Pons (tissue), 1 donor: ENCODE results near the gene PAQR5.
A peak's percentile ranks its signal among the peaks of the same experiment; 100 is the strongest.
"Not testable (repeated sequence)": the region's sequence is repeated elsewhere in the genome, so short reads cannot be mapped to it uniquely, and the experiment has no call there.

Experiments used
- DNase-seq: peaks from one replicate; pipeline ENCODE4 v3.0.0-alpha.2; 2016; ENCODE audit warnings: low spot score

PAQR5 gene

DNA sequence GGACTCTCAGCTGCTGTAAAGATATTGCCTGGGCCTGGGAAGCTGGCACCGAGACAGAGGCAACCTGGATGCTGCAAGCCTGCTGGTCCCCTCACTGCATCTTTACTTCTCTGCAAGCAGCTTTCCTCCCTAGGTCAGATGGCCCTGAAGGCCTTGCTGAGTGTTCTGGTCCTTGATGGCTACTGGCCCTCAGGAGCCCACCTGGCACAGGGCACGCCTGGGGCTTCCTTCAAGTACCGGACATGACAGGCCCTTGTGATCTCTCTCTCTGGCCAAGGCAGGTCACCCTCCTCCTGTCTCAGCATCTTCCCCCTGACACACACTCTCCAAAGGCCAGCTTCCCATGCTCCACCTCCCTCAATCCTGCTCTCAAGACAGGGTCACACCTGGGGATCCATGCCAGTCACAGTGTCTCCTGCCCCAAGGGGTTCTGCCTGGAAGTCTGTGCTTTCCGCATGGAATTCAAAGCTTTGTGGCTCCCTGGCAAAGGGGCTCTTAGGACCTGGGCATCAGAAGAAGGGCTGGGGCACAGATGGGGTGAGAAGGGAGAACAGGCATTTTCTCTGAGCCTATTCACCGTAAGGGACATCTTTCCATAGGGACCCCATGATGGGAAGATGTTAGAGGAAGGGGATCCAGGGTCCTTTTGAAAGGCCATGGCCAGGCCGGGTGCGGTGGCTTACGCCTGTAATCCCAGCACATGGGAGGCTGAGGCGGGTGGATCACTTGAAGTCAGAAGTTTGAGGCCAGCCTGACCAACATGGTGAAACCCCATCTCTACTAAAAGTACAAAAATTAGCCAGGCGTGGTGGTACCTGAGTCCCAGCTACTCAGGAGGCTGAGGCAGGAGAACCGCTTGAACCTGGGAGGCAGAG, 4.7 kb upstream of the PAQR5 start:
- no peak for DNase-seq

DNA sequence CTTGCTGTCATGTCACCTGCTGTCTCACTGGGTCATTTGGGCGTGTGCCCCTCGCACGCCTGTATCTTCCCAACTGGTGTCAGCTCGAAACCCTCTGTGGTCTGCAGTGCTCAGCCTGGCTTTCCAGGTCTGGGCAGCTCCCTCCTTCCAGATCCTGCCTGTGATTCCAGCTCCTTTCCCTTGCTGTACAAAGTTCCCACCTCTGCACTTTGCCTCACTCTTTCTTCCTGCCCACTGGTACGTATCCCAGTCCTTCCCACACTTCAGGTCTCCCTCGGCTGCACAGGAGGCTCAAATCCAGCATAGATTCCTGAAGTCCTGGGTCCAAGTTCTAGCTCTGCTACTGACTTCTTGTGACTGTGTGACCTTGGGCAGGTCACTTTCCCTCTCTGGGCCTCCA, 2.1 kb upstream of the PAQR5 start:
- no peak for DNase-seq

DNA sequence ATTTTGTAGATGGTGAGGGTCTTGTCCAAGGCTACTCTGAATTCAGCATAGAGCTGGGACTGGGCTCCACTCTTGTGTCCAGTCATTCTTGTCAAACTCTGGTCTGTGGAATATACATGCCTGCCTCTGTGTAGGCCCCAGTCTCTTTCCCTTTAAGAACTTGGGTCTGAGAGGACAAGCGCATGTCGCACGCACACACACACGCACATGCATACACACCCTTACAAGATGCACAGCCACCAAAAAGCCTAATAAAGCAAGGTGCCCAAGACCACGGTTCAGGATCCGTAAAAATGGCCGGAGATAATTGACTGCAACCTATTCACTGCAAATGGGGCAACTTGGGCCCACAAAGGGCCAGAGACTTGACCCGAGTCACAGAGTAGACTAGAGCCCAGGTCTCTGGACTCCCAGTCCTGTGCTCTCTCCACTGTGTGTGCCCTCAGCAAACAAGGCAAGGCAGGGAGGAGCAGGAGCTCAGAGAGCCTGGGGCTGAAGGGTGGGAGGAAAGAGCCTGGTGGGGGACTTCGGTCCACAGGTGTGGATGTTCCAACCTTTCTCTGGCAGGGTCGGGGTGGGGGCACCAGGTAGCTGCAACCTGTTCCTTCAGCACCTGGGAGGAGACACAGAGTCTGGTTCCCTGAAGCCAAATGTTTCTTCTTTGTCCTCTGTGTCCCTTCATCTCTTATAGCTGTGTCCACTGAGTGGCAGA, 914 bp upstream of the PAQR5 start:
- DNase-seq, result no peak

DNA sequence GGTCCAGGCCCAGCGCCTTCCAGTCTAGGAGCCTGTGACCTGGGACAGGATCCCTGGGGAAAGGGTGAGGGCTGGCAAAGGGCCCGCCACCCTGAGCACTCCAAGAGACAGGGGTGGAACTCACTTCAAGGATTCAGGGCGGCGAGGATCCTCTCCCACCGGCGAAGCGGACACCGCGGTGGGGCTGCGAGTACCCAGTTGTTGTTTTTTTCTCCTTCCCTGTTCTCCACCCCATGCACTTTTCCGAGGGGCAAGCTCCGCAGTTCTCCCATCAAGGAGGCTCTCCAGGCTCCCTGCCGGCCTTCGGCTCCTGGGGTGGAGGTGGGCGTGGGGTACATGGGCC, 387 bp upstream of the PAQR5 start:
- no peak for DNase-seq

DNA sequence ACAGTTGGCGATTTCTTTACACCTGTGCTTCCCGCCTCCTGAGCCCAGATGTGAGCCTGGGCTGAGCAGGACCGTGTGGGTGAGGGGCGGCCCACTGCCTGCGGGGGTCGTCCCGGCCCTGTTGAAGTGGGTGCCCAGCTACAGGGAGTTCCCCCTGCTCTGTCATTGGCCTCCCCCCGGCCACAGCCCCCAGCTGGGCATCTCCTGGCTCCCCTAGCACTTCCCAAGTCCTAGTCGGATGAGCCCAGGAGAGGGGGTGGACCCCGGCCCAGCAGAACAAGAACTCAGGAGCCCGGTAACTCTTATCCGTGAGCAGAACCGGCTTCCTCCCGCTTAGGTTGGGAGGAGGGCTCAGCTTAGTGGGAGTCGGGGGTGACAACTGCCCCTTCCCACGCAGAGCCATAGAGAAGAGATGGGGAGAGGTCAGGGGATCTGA, 757 bp downstream of the PAQR5 start:
- no peak for DNase-seq

DNA sequence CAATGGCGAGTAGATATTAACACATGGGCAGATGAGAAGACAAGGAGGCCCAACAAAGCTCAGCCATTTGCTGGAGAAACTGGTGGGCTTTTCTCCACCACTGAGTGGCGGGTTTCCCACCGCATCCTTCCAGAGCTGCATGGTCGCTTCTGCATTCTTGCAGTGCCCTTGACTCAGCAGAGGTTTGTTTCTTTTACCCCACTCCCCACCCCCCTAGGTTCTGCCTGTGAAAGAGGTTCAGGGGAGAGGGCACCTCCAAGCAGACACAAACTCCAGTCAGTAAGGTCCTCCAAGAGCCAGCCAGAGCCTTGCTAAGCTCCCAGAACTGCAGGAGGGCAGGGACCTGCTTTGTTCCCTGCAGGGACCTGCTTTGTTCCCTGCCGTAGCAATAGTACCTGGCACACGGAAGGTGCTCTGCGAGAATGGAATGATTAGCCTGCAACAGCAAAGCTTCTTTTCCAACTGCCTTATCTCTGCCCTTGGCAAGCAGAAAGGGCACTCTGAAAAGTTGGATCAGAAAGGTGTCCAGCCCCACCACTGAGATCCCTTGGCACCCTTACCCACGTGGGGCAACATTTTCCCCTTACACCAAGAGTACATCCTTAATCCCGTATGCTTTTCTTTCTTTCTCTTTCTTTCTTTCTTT, 1.4 kb downstream of the PAQR5 start:
- no peak for DNase-seq

DNA sequence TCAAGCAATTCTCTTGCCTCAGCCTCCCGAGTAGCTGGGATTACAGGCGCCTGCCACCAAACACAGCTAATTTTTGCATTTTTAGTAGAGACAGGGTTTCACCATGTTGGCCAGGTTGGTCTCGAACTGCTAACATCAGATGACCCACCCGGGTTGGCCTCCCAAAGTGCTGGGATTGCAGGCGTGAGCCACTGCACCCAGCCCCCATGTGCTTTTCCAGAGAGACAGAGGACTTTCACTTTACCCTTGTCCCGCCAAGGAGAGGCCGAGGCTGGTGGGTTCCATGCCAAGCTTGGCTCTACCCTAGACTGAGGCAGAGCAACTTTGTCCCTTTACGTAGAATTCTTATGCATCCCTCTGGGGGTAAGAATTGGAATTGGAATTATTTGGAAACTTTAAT, 2.4 kb downstream of the PAQR5 start:
- DNase-seq, result not testable (repeated sequence)

DNA sequence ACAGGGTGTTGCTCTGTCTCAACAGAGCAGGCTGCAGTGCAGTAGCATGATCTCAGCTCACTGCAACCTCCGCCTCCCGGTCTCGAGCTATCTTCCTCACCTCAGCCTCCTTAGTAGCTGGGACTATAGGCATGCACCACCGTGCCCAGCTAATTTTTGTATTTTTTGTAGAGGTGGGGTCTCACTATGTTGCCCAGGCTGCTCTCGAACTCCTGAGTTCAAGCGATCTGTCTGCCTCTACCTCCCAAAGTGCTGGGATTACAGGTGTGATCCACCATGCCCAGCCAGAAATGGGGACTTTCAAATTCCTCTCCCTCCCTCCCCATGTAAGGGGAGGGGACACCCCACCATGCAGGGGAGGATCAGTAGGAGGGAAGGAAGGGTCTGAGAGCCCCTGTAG, 3.4 kb downstream of the PAQR5 start:
- DNase-seq, result not testable (repeated sequence)

DNA sequence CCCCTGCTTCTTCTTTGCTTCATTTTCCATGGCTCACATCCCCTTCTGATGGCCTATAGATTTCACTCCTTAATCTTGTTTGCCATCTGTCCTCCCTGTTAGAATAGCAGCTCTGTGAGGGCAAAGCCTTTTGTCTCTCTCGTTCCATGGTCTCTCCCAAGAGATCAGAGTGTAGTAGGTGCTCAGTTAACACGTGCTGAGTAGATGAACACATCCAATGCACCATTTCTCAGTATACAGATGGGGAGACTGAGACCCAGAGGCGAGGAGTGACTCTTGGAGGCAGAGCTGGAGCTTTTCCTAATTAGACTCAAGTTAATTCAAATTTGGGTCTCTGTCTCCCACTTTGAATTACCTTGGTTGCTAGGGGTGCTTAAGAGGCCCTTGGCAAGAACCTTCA, 4.2 kb downstream of the PAQR5 start:
- DNase-seq, result no peak

DNA sequence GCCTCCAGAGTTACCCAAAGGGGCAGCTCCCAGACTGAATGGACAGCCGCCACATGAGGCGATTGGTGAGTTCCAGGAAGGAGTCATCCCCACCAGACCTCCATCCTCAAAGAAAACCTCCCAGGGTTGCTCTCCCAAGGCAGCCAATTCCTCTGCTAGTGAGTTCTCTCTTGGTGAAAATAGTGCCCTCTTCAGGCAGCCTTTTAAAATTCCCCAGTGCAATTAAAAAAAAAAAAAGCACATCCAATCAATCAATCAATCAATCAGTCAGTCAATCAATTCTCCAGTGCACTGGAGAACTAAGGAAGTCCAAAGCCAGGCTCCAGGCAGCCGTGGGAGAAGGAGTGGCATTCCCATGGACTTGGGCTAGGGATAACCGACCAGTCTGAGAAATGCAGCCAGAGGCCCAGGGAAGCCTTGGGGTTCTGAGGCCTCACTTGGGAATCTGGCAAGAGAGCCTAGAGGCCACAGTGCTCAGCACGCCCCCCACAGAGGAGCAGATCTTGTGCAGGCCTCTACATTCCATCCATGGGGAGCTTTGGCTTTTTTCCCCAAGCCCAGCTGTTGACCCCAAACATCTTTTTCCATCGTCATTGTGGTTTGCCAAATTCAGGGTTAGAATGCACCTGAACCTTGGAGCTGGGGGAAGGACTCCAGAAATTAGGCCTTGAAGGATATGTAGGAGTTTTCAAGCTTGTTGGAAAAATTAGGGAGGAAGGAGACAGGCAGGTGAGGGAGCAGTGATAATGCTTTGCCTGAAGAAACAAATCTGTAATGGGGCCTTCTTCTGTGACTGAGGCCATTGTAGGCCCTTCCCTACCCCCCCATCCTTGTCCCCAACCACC, 4.8 kb downstream of the PAQR5 start:
- DNase-seq, result no peak

DNA sequence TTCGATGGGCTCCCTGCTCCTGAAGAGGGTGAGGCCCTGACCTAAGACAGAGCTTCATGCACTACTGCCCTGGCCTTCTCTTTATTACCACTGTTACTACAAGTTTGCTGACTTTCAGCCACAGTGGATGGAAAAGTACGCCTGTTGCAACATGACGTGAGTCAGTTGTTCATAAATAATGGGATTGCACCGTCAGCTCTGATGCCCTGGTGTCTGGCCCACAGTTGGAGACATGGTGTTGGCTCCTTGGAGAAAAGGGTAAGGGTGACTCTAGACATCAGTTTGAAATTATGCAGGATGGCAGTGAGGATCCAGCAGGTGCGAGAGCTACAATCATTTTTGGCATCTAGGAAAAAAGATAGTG, 5.5 kb downstream of the PAQR5 start:
- DNase-seq, result no peak

DNA sequence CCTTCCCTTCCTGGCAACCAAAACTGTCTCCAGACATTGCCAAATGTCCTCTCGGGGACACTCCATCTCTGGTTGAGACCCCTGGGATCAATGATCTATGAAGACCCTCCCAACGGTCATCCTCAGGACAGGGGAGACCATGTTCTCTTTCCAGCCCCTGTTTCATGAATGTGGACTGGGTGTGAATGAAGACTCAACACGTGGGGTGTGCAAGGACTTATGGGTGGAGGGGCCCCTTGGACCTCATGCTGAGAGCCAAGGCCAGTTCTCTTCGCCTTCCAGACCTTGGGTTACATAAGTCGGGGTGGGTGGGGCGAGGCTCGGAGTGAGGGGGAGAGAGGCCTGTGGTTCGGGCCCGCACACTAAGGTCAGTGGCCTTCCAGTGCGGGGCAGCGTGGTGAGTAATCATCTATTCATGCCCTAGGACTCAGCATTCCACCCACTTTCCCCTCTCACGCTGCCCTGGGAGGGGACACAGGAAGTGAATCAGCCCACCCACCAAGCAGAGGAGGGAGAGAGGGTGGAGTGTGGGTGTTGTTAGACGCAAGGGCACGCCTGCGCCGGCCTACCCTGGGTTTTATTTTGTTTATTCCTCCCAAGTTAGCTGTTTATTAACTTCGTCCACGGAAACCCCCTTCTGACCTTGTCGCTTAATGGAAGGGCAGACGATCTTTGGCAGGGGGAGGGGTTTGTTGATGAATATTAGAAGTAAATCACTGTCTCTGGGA, 6.7 kb downstream of the PAQR5 start:
- DNase-seq, result no peak

DNA sequence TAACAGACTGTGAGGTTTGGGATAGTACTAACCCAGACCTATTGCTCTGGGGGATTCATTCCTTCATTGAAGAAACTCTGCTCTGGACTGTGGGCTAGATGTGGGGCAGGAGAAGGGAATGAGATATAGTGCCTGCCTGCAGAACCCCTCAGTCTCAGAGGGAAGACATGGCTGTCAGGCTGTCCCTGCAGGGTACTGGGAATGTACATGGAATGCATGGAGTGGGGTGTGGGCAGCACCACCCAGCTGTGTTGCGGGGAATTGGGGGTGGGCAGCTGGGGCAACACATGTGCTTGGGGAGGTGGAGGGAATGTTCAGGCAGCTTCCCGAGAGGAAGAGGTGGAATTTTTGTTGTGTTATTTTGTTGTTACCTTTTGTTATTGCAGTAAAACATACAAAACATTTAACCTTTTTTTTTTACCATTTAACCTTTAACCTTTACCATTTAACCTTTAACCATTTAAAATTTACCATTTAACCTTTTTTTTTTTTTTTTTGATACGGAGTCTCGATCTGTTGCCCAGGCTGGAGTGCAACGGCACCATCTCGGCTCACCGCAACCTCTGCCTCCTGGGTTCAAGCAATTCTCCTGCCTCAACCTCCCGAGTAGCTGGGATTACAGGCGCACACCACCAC, 7.3 kb downstream of the PAQR5 start:
- no peak for DNase-seq

DNA sequence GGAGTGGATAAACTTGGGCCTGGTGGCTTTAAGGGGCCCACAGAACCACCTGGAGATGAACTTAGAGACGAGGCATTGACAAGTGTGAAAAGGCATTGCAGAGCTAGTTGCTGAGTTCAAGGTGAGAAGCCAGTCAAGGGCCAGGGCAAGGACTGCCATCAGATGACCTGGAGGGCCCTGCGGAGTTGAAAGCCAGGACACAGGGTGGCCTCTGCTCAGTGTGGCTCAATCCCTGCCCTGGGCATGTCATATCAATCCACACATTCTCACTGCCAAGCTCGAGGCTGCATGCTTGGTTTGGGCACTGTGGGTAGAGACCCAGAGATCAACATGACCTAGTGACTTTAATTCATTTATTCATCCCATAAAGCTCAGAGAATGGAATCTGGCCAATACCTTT, 9.2 kb downstream of the PAQR5 start:
- DNase-seq, result no peak

DNA sequence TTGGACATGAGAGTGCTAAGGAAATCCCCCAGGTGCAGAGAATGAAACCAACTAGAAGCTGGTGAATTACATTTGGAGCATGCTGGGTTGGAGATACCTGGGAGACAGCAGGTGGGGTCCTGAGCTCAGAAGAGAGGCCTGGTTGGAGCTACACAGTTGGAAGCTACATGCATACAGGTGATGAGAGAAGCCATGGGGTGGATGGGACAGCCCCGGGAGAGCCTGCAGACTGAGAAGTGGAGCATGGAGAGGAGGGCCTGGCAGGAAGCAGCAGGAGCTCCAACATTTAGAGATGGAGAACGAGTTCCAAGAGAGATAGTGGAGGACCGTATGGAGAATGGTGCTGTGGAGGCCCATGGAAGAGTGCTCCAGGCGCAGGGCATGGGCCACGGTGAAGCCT, 10.2 kb downstream of the PAQR5 start:
- DNase-seq, result no peak

DNA sequence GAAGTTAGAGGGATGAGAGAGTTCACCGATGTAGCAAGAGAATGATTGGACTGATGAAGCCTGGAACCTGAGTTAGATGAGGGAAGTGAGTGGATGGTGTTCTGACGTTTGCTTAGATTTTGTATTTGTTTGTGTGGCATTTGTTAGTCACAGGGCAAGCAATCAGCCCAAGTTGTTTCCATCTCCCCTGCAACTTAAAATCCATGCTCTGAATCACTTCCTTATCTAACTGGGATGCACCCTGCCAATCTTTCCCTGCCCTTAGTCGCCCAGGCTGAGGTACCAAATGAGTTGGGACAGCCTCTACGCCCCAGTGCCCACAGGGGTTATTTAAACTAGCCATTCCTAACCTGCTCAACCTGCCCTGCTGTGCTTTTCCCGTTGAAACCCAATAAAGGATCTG, 12.6 kb downstream of the PAQR5 start:
- no peak for DNase-seq

DNA sequence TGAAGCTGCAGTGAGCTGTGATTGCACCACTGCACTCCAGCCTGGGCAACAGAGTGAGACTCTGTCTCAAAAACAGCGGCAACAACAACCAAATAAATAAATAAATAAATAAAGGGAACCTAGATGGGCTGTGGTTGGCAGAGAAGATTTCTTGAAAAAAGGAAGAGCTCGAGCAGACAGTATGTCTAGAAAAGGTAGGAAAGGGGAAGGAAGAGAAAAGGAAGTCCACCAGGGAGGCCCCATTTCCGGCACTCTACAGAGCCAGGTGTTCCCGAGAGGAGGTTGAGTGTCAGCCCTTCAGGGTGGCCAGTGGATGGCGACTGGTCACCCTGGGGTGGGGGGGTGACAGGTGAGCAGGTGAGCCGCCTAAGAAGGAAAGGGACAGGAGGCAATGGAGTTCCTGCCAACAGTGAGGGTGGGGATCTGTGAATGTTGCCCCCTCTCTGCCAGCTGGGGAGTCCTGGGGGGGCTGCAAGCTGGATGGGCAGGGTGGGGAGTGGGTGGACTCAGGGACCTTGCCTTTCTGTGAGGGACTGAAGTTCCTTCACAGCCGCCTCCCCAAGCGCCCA, 14.8 kb downstream of the PAQR5 start:
- peak; percentile 25 for DNase-seq

DNA sequence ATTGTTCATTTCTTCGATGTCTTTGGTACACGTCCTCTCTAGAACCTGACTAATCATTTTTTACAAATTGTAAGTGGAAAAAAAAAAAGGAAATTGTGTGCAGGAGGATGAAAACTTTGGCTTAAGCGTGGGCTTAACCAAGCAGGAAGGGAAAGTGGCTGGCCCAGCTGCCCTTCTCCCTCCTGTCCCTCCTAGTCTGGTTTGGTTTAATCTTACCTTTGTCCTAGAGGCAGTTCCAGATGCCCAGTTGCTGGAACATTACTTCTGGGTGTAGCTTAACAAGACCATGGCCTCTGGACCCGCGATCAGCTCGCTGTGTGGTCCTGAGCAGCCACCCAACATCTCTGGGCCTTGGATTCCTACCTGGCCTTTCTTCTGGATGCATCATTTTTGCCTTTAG, 15.4 kb downstream of the PAQR5 start:
- DNase-seq, result no peak

DNA sequence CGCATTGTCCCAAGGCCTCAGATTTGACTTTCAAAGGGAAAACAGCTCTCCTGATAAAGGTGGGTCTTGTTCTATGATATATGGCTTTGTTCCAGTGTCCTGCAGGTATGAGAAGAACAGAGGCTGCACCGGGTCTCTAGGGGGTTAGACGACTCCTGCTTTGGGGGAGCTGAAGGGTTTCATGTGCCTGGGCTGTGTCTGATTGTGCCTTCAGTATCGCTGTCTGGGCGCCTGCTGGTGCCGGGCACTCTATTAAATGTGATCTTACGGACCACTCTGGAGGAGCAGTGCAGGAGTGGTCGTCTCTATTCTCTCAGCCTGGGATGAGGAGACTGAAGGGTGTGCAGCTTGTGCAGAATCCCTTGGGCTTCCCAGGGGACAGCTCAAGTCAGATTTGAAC, 16.0 kb downstream of the PAQR5 start:
- no peak for DNase-seq

DNA sequence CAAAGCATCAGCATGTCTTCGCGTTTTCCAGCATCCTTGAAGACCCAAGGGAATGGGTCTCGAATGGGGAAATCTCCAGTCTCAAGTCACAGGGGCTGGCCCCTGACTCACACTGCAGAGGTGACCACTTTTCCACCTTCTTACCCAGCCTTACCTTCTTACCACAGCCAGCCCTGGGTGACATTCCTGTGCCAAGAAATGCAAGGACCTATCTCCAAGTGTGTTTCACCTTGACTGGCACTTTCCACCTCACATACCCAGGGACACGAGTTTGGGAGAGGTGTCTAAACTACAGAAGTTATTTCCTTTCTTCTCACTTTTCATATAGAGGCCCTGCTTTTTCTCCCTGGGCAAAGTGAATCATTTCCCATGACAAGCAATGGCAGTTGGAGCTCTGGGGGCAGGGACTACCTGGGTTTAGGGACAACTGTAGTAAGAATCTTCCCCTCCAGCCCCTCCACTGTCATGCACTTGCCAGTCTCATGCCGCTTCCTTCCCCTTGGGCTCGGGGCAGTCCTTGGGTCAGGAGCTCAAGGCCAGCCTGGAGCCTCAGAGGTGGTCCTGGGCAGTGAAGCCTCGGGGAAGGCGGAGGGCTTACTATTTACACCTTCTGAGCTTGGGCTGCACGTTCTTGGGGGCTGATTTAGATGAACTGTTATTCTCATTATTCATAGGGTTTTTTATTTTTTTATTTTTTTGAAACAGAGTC, 16.8 kb downstream of the PAQR5 start:
- no peak for DNase-seq
